Epithelial cell of alveolus of lung (primary cell): ENCODE measurements around the gene ZFP62. TPM values are rescaled to one million over a fixed set of nuclear protein-coding genes. Genes with fewer than 3 reads are reported as not detected.

Experiments used
- total RNA-seq: library from RNA; depleted of rRNA; stranded (reverse); fragments of >200 nt; gene quantifications from 2 replicates; pipeline ENCODE4 v1.2.1, GENCODE V29; 2015

The ZFP62 gene
- total RNA-seq: 8.0 and 17.3 TPM in 2 replicates

DNA sequence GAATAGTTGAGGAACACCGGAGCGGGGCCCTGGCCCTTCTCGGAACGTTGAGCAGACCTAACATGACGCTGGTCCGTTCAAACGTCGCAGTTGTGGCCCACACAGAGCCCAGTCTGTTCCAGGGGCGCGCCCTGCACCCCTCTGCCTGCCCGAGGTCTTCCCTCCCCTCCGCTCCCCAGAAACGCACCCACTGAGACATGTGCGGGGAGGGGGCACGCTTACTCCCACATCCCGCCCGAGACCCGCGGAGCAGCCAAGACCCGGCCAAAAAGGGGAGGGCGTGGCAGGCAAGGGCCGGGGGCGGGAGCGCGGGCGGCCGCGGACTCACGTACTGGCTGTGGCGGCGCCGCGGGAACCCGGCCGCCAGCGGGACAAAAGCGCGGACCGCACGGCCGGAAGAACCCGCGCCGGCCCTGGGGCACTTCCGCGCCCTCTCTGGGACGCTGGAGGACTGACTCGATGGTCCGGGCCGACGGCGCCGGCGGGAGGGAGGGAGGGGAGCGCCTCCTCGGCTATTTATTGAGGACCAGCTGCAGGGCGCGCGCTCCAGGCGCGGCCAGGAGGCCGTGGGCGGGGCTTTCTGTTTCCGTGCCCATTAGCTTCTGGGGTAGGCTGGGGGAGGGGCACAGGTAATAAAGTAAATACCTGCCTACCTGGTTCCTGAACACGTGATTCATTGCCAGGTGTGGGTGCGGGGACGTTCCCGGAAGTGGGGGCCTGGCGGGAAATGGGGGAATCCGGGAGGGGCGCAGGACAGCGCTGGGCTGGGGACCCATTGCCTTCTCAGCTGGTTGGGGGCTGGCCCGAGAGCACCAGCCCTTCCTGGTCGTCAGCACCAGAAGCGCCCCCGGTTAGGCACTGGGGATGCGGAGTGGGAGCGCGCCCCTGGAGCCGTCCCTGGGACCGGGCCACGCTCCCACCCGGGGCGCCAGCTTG is at the start of gene ZFP62:
ZFP62 (minus strand) TSS at position 390 of the 936 bp plus-strand sequence; CDS start at position 333, 57 bp downstream.

DNA sequence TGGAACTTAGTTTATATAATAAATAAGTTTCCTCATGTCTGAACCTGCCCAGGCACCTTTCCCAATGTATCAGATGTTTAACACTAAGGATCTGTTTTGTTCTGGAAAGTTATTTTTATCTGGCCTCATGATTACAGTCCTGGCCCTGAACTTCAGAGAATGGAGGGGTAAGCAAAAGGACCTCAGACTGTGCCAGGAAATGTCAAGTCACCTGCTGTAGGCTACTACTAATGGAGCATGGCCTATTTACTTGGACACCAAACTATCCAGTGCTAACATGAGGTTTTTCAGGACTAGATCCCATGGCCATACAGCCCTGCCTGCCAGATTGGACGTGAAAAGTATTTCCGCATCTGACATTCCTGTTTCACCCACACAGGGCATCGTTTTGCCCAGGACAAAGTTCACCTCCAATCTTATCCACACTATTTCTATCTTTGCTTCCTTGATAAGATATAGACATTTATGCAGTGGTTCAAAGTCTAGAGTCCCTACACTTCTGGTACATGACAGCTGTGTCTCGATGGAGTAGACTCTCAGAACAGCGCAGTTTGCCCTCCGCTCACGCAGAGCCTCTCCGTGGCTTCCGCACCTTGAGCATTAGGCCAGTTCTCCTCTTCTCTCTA is 37.7 kb upstream of the ZFP62 start, which contains the start of gene BTNL8:
BTNL8 (plus strand) TSS at position 539 of the 626 bp plus-strand sequence. CDS start 152 bp downstream, outside the sequence.

GRCh38 chr5:180802325-180803180 is 58.5 kb downstream of the ZFP62 start, which contains the start of gene MGAT1:
MGAT1 (minus strand) TSS chr5:180802806; CDS start chr5:180792971, 9,835 bp downstream.

Other genes with a start within 250 kb of the ZFP62 start
- 0.88 and 1.9 TPM in 2 replicates for gene FLT4, start 211.7 kb downstream of the ZFP62 start, total RNA-seq
- gene OR2Y1, start 121.2 kb downstream of the ZFP62 start, total RNA-seq: not detected in 2 replicates
- gene MGAT1, start 58.5 kb downstream of the ZFP62 start, total RNA-seq: 128 and 150 TPM in 2 replicates
- not detected in 2 replicates for gene BTNL8, start 37.9 kb upstream of the ZFP62 start, total RNA-seq
- gene BTNL3, start 127.6 kb upstream of the ZFP62 start, total RNA-seq: not detected in 2 replicates
- not detected in 2 replicates for gene BTNL9, start 179.0 kb upstream of the ZFP62 start, total RNA-seq